Mesenchymal stem cell (in vitro differentiated cells and primary cell): ENCODE results near the gene ATF4.

Experiments used
- DNase-seq: peaks from one replicate; pipeline ENCODE4 v3.0.0-alpha.2; 2013
- H2AFZ ChIP-seq: one replicate; pipeline ENCODE4 v1.6.1; 2013; ENCODE audit warnings: low read depth, mild to moderate bottlenecking, control low read depth, inconsistent platforms, low read length, moderate library complexity
- H2AK5ac ChIP-seq: 2 replicates; pipeline ENCODE4 v1.6.1; 2013; ENCODE audit warnings: low read length, moderate library complexity, mild to moderate bottlenecking, inconsistent platforms; ENCODE audit not compliant: severe bottlenecking
- H2BK120ac ChIP-seq: one replicate; pipeline ENCODE4 v1.6.1; 2013; ENCODE audit warnings: low read depth, mild to moderate bottlenecking, inconsistent platforms, low read length, moderate library complexity
- H2BK12ac ChIP-seq, 2 experiments: one replicate each; pipeline ENCODE4 v1.6.1; 2013; ENCODE audit warnings: inconsistent platforms in 2 of 2, low read length in 2 of 2, mild to moderate bottlenecking in 2 of 2, moderate library complexity in 2 of 2, control low read depth in 1 of 2
- H2BK15ac ChIP-seq: one replicate; pipeline ENCODE4 v1.6.1; 2013; ENCODE audit warnings: mild to moderate bottlenecking, low read depth, inconsistent platforms; ENCODE audit not compliant: poor library complexity, severe bottlenecking
- H2BK5ac ChIP-seq: 2 replicates; pipeline ENCODE4 v1.6.1; 2013; ENCODE audit warnings: low read depth, mild to moderate bottlenecking, low read length, control low read depth, inconsistent platforms; ENCODE audit not compliant: poor library complexity, severe bottlenecking
- H3K14ac ChIP-seq, 2 experiments: one replicate each; pipeline ENCODE4 v1.6.1; 2013; ENCODE audit warnings: inconsistent platforms in 2 of 2, low read length in 2 of 2, control low read depth in 1 of 2, mild to moderate bottlenecking in 1 of 2, moderate library complexity in 1 of 2
- H3K18ac ChIP-seq, 2 experiments: one replicate each; pipeline ENCODE4 v1.6.1; 2013; ENCODE audit warnings: inconsistent platforms in 2 of 2, low read length in 2 of 2, control low read depth in 1 of 2, low read depth in 1 of 2, mild to moderate bottlenecking in 1 of 2
- H3K23ac ChIP-seq, 2 experiments: one replicate each; pipeline ENCODE4 v1.6.1; 2013; ENCODE audit warnings: inconsistent platforms in 2 of 2, low read length in 2 of 2, mild to moderate bottlenecking in 2 of 2, moderate library complexity in 2 of 2, control low read depth in 1 of 2
- H3K27ac ChIP-seq: 2 replicates; pipeline ENCODE4 v1.5.1; 2013; ENCODE audit warnings: mild to moderate bottlenecking, moderate library complexity, low read length, control low read depth, inconsistent platforms; ENCODE audit not compliant: poor library complexity, severe bottlenecking
- H3K27me3 ChIP-seq, 2 experiments: 2 replicates each; pipeline versions ENCODE4 v1.6.1 to v1.7.0; 2013; ENCODE audit warnings: low read length in 2 of 2, mild to moderate bottlenecking in 2 of 2, moderate library complexity in 2 of 2, control low read depth in 1 of 2, inconsistent platforms in 1 of 2; ENCODE audit not compliant: control insufficient read depth in 1 of 2, insufficient read depth in 1 of 2
- H3K36me3 ChIP-seq, 2 experiments: 2 replicates each; pipeline versions ENCODE4 v1.6.1 to v1.7.0; 2013; ENCODE audit warnings: low read length in 2 of 2, control low read depth in 1 of 2, inconsistent platforms in 1 of 2, low read depth in 1 of 2, mild to moderate bottlenecking in 1 of 2; ENCODE audit not compliant: insufficient read depth in 2 of 2, control insufficient read depth in 1 of 2
- H3K4ac ChIP-seq, 2 experiments: one replicate each; pipeline ENCODE4 v1.6.1; 2013; ENCODE audit warnings: inconsistent platforms in 2 of 2, low read length in 2 of 2, mild to moderate bottlenecking in 2 of 2, moderate library complexity in 2 of 2, control low read depth in 1 of 2, low read depth in 1 of 2
- H3K4me1 ChIP-seq: 2 replicates; pipeline ENCODE4 v1.6.1; 2013; ENCODE audit warnings: low read depth, low read length, control low read depth; ENCODE audit not compliant: control insufficient read depth, insufficient read depth
- H3K4me2 ChIP-seq: 2 replicates; pipeline ENCODE4 v1.6.1; 2013; ENCODE audit warnings: low read length, mild to moderate bottlenecking, inconsistent platforms; ENCODE audit not compliant: poor library complexity, severe bottlenecking
- H3K4me3 ChIP-seq, 2 experiments: 2 replicates each; pipeline versions ENCODE4 v1.5.1 to v1.7.0; 2013; ENCODE audit warnings: low read length in 2 of 2, mild to moderate bottlenecking in 2 of 2, control low read depth in 1 of 2, low read depth in 1 of 2; ENCODE audit not compliant: insufficient read depth in 1 of 2
- H3K79me1 ChIP-seq: replicated peaks from 2 replicates; pipeline ENCODE4 v1.6.1; 2013; ENCODE audit warnings: mild to moderate bottlenecking, control low read depth, low read length, inconsistent platforms; ENCODE audit not compliant: poor library complexity, severe bottlenecking
- H3K9ac ChIP-seq: 2 replicates; pipeline ENCODE4 v1.7.0; 2013; ENCODE audit warnings: mild to moderate bottlenecking, low read length, moderate library complexity
- H3K9me3 ChIP-seq: 2 replicates; pipeline ENCODE4 v1.7.0; 2013; ENCODE audit warnings: mild to moderate bottlenecking, low read length; ENCODE audit not compliant: control insufficient read depth
- H4K8ac ChIP-seq: one replicate; pipeline ENCODE4 v1.6.1; 2013; ENCODE audit warnings: inconsistent platforms, mild to moderate bottlenecking, low read length, moderate library complexity
- H4K91ac ChIP-seq: one replicate; pipeline ENCODE4 v1.6.1; 2013; ENCODE audit warnings: mild to moderate bottlenecking, low read length, inconsistent platforms
- WGBS: methylation state at CpG from one replicate; pipeline ENCODE4 v1.1.7; 2013; ENCODE audit warnings: mixed read lengths; 5-methylcytosine and 5-hydroxymethylcytosine counted together

Gene ATF4

DNA sequence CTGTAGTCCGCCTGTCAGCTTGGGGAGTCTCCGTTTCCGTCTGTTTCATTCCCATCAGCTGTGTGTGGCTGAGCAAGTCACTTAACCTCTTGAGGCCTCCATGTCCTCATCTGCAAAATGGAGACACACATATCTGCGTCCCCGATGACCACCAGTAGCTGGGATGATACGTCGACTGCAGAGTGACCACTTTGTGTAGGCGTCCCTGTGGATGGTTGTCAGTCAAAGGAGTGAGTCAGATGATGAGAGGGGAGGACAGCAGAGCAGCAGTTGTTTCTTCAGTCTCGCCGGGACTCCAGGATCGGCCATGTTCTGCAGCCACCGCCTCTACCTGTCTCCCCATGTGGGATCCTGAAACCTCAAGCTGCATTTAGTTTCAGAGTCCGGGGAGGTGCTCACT, 43.7 kb upstream of the ATF4 start:
- no peak overlapping the region for H3K14ac ChIP-seq
- H2AFZ ChIP-seq, result no peak overlapping the region
- DNase-seq, result no peak
- H3K9ac ChIP-seq, result no peak overlapping the region
- H2BK15ac ChIP-seq, result no peak overlapping the region
- no peak overlapping the region for H2AK5ac ChIP-seq
- peaks cover 7 to 71% of the 10 kb centered on the region in 2 experiments for H3K27me3 ChIP-seq
- H4K8ac ChIP-seq, result no peak overlapping the region
- H3K4ac ChIP-seq, result no peak overlapping the region
- WGBS, result 82% methylated on average over 13 of the region's 13 CpGs
- H3K23ac ChIP-seq, result no peak overlapping the region
- no peaks in the 10 kb centered on the region for H3K9me3 ChIP-seq
- H3K27ac ChIP-seq, result no peak overlapping the region
- no peak overlapping the region for H2BK12ac ChIP-seq
- peaks cover 29% of the 10 kb centered on the region for H3K4me1 ChIP-seq
- no peak overlapping the region for H3K4me2 ChIP-seq
- no peaks in the 10 kb centered on the region for H3K79me1 ChIP-seq
- H3K36me3 ChIP-seq, result no peaks in the 10 kb centered on the region
- no peak overlapping the region for H2BK5ac ChIP-seq
- no peak overlapping the region for H2BK120ac ChIP-seq
- no peak overlapping the region for H3K4me3 ChIP-seq
- H4K91ac ChIP-seq, result no peak overlapping the region
- H3K18ac ChIP-seq, result no peak overlapping the region

DNA sequence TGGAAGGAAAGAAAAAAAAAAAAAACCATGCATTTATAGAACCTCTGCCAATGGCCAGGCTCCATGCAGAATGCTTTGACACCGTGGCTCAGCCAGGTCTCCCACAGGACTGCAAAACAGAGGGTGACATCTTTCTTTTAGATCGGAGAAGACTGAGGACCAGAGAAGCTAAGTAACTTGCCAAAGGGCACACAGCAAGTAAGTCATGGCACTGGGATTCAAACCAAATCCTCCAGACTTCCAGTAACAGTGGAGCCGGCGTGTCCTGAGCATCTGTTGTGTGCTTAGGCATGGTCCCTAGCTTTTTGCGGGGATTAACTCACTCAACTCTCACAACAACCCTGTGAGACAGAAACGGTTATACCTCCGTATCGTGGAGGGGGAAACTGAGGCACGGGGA, 42.8 kb upstream of the ATF4 start:
- no peaks in the 10 kb centered on the region for H3K36me3 ChIP-seq
- DNase-seq, result no peak
- no peak overlapping the region for H3K4ac ChIP-seq
- no peak overlapping the region for H3K23ac ChIP-seq
- no peak overlapping the region for H2BK15ac ChIP-seq
- H3K9me3 ChIP-seq, result no peaks in the 10 kb centered on the region
- H2AFZ ChIP-seq, result no peak overlapping the region
- no peak overlapping the region for H2BK5ac ChIP-seq
- H4K91ac ChIP-seq, result no peak overlapping the region
- no peak overlapping the region for H2BK120ac ChIP-seq
- no peak overlapping the region for H3K18ac ChIP-seq
- no peak overlapping the region for H2BK12ac ChIP-seq
- no peak overlapping the region for H4K8ac ChIP-seq
- no peak overlapping the region for H3K4me3 ChIP-seq
- H3K4me1 ChIP-seq, result peaks cover 20% of the 10 kb centered on the region
- no peak overlapping the region for H3K27ac ChIP-seq
- H3K9ac ChIP-seq, result no peak overlapping the region
- H3K79me1 ChIP-seq, result no peaks in the 10 kb centered on the region
- no peak overlapping the region for H2AK5ac ChIP-seq
- H3K14ac ChIP-seq, result no peak overlapping the region
- 85% methylated on average over 9 of the region's 9 CpGs for WGBS
- peaks cover 7 to 62% of the 10 kb centered on the region in 2 experiments for H3K27me3 ChIP-seq
- no peak overlapping the region for H3K4me2 ChIP-seq

DNA sequence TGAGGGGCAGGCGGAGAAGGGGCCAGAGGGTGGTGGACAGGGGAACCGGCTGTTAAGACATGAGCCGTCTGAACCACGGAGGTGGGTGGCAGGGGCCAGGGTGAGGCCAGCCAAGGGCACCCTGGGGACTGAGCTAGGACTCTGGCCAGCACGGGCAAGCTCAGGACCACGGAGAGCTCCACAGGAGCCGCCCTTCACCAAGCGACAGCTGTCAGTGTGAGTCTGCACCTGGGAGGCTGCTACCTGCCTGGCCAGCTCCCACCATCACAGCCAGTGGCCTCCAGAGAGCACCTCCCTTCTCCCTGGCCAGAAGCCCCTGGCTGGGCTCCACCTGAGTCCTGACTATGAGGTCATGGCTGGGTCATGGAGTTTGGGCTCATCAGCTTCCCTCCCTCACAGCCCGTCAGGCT, 41.9 kb upstream of the ATF4 start:
- no peak overlapping the region for H3K4ac ChIP-seq
- H3K14ac ChIP-seq, result no peak overlapping the region
- H3K9ac ChIP-seq, result no peak overlapping the region
- 66% methylated on average over 9 of the region's 9 CpGs for WGBS
- H3K9me3 ChIP-seq, result no peaks in the 10 kb centered on the region
- H2BK120ac ChIP-seq, result no peak overlapping the region
- no peak overlapping the region for H4K91ac ChIP-seq
- no peak for DNase-seq
- no peak overlapping the region for H3K4me2 ChIP-seq
- no peak overlapping the region for H4K8ac ChIP-seq
- peaks cover 14% of the 10 kb centered on the region for H3K4me1 ChIP-seq
- H3K79me1 ChIP-seq, result no peaks in the 10 kb centered on the region
- H3K36me3 ChIP-seq, result no peaks in the 10 kb centered on the region
- H3K27ac ChIP-seq, result no peak overlapping the region
- H3K23ac ChIP-seq, result no peak overlapping the region
- H2BK12ac ChIP-seq, result no peak overlapping the region
- no peak overlapping the region for H2BK15ac ChIP-seq
- no peak overlapping the region for H3K18ac ChIP-seq
- no peak overlapping the region for H2AK5ac ChIP-seq
- H2AFZ ChIP-seq, result no peak overlapping the region
- H3K4me3 ChIP-seq, result no peak overlapping the region
- no peak overlapping the region for H2BK5ac ChIP-seq
- H3K27me3 ChIP-seq, result peaks cover 7 to 65% of the 10 kb centered on the region in 2 experiments

DNA sequence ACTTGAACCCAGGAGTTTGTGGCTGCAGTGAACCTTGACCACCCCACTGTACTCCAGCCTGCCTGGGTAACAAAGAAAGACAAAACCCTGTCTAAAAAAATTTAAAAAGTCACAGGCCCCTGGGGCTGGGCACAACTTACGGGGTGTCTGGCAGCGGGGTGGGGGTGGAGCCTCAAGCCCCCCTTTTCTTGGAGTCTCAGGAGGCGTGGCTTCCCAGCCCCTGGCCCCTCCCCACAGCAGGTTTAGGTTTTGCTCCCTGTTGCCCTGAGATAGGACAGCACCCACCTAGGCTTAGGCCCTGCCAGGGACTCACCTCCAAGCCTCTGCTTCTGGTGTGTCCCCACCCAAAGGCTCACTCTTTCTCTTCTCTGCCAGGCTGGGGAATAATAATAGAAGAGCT, 41.1 kb upstream of the ATF4 start:
- no peak overlapping the region for H2BK120ac ChIP-seq
- no peak overlapping the region for H2AFZ ChIP-seq
- H4K91ac ChIP-seq, result no peak overlapping the region
- H3K9me3 ChIP-seq, result no peaks in the 10 kb centered on the region
- H3K4me3 ChIP-seq, result no peak overlapping the region
- H3K14ac ChIP-seq, result no peak overlapping the region
- no peak for DNase-seq
- H2AK5ac ChIP-seq, result no peak overlapping the region
- no peak overlapping the region for H3K4me2 ChIP-seq
- H3K27ac ChIP-seq, result no peak overlapping the region
- no peak overlapping the region for H3K23ac ChIP-seq
- peaks cover 8% of the 10 kb centered on the region for H3K4me1 ChIP-seq
- H3K27me3 ChIP-seq, result peaks cover 11 to 64% of the 10 kb centered on the region in 2 experiments
- H3K79me1 ChIP-seq, result no peaks in the 10 kb centered on the region
- H4K8ac ChIP-seq, result no peak overlapping the region
- H3K4ac ChIP-seq, result no peak overlapping the region
- H3K9ac ChIP-seq, result no peak overlapping the region
- no peak overlapping the region for H3K18ac ChIP-seq
- no peak overlapping the region for H2BK12ac ChIP-seq
- no peak overlapping the region for H2BK5ac ChIP-seq
- WGBS, result 57% methylated on average over 3 of the region's 3 CpGs
- H2BK15ac ChIP-seq, result no peak overlapping the region
- H3K36me3 ChIP-seq, result no peaks in the 10 kb centered on the region
